AG04449 (cell line): ENCODE measurements around the gene METTL21A.

ENCODE experiments used
- CTCF ChIA-PET: fragments of 350-600 bp; formaldehyde crosslinking; extraction: SDS; loops from one replicate; lab custom pipeline; 2021; ENCODE audit warnings: antibody characterized with exemption; lab: Yijun Ruan, JAX
- POLR2A ChIA-PET: fragments of 400-600, 350-600 bp; formaldehyde crosslinking; extraction: SDS; loops from one replicate; lab custom pipeline; 2020; ENCODE audit warnings: antibody characterized with exemption, inconsistent platforms; lab: Yijun Ruan, JAX
- DNase-seq: peaks from one replicate; pipeline ENCODE4 v3.0.0-alpha.2; 2010; ENCODE audit warnings: low read depth, low spot score
- H3K4me3 ChIP-seq: 2 replicates; pipeline ENCODE4 v1.5.1; 2011; ENCODE audit warnings: low read depth, mild to moderate bottlenecking, control low read depth, low read length
- CTCF ChIP-seq: IDR thresholded peaks from one replicate; pipeline ENCODE4 v1.5.1; 2011; ENCODE audit warnings: mild to moderate bottlenecking, moderate library complexity, low read length, control low read depth, inconsistent platforms; ENCODE audit not compliant: insufficient read depth; ENCODE audit errors: missing control alignments

METTL21A gene

GRCh38 chr2:207603486-207603885, 21.7 kb downstream of the METTL21A start:
- POLR2A ChIA-PET, result no interaction called here
- CTCF ChIA-PET, result no interaction called here

DNA sequence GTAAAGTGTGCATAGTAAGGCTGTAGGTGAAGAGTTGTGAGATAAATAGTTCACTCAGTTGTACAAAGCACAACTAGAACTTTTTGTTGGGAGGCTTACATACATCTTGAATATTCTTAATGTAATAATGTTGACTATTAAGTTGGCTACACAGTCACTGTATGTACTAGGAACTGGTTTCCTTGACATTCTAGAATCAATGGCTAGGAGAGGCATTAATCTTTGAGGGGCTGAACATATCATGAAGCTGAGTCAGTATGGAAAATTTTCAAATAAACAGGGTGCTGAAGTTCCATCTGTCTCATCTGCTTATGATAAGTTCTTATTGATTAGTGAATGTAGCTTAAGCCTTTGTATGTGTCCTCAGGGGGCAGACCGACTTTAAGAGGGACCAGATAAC, 23.4 kb downstream of the METTL21A start:
- no peak for TF ChIP-seq CTCF
- no peak overlapping the region for H3K4me3 ChIP-seq
- ChIA-PET CTCF (interaction anchor here (1.0 to 1.4 kb wide), 4 partner anchors 20 to 144 kb away, joined by 3 to 4 read pairs (median 3); no protein-coding TSS in a partner anchor), POLR2A (no interaction called here)
- DNase-seq, result no peak

More at GRCh38 chr2:207603486-207603885, 21.7 kb downstream of the METTL21A start:
- TF ChIP-seq CTCF, result no peak
- DNase-seq, result no peak
- no peak overlapping the region for H3K4me3 ChIP-seq

GRCh38 chr2:207600231-207600630, 25.0 kb downstream of the METTL21A start:
- ChIA-PET POLR2A (no interaction called here), CTCF (interaction anchor here (0.6 kb wide), 1 partner anchor 26 kb away, joined by 3 read pairs; no protein-coding TSS in a partner anchor)
- no peak for TF ChIP-seq CTCF
- H3K4me3 ChIP-seq, result no peak overlapping the region
- DNase-seq, result peak; percentile 53

- ChIA-PET POLR2A (no interaction called here), CTCF (no interaction called here)
- no peak for TF ChIP-seq CTCF
- DNase-seq, result no peak
- no peak overlapping the region for H3K4me3 ChIP-seq
Measured at GRCh38 chr2:207599636-207600035, 25.6 kb downstream of the METTL21A start.

GRCh38 chr2:207594731-207595130, 30.5 kb downstream of the METTL21A start:
- DNase-seq, result no peak
- TF ChIP-seq CTCF, result no peak
- CTCF ChIA-PET, result no interaction called here
- POLR2A ChIA-PET, result no interaction called here
- no peak overlapping the region for H3K4me3 ChIP-seq

DNA sequence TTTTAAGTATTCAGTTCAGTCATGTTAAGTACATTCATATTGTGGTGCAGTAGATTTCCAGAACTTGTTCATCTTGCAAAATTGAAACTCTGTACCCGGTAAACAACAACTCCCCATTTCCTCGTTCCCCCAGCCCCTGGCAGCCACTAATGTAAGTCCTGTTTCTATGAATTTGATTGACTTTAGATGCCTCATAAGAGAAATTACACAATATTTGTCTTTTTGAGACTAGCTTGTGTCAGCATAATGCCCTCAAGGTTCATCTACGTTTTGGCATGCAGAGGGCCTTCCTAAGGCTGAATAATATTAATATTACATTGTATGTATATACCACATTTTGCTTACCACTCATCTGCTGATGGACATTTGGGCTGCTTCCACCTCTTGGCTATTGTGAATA, 30.9 kb downstream of the METTL21A start:
- no peak for DNase-seq
- TF ChIP-seq CTCF, result no peak
- POLR2A ChIA-PET, result no interaction called here
- CTCF ChIA-PET, result no interaction called here
- H3K4me3 ChIP-seq, result no peak overlapping the region
